ENCODE results near the gene VTI1A.
"Not testable (repeated sequence)": the region's sequence is repeated elsewhere in the genome, so short reads cannot be mapped to it uniquely, and the experiment has no call there.

Gene VTI1A

DNA sequence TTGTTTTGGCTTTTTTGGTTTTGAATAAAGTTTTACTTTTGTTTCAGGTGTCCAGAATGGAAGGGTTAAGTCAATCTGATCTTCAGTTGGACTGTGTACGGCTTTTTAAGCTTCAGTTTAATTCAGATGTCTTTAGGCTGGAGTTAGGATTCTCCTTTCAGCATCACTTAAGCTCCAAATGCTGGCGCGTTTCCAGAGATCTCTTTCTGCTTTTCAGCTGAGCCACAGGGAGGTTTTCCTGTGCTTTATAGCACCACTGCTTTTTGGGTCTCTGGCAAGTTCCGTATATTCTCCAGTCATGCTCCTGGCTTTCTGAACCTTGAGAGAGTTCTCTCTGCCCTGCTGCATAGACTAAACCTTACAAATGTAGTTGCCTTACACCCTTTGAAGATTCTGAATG, 60.0 kb downstream of the VTI1A start:
- DNase-seq (ENCODE audit: low read depth): no peak

DNA sequence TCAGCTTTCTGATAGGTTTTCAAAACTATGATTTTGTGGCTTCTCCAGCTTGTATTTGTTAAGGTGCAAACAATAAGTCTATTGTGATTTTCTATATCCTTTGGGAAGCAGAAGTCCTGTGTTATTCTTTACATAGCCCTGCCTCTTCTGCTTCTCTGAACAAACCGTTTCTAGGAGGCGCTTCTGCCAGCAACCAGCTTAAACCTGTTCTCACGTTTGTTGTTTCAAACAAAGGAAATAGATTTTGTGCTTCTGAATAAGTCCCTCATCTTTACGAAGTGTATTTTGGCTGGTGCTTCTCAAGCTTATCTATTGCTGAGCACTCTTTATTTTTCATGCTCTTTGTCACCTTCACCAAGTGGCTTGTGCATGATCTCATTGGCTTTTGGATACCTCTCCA, 61.0 kb downstream of the VTI1A start:
- no peak for DNase-seq (ENCODE audit: low read depth)

DNA sequence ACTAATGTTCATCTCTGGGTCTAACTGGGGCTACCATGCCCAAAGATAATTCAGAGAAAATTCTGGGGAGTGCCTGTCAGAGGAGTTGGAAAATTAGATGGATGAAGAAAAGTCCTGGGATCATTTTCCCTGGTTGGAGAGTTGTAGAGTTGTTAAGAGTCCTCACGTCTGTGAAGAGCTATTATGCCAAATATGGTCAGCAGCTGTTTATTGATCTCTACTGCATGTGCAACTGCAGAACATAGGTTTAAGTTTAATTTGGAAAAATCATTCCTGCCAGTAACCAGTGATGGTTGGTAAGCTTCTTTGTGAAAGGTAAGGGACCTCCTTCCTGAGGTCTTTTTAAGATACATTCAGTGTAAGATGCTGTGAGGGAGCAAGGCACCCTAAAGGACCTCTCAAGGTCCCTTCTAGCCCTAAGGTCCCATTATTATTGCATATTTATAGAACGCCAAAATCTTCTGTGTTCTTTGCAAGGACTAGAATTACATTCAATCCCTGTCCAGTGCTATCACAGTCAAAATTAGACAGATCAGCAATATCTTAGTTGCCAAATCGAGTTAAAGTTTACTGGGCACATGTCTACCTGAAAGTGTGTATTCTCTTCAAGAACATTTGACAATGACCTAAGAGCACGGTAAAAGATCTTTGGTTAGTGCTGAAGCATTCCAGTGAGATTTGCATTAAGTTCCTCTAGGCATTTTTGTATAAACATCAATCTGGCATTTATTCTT, 62.7 kb downstream of the VTI1A start:
- DNase-seq (ENCODE audit: low read depth): no peak

DNA sequence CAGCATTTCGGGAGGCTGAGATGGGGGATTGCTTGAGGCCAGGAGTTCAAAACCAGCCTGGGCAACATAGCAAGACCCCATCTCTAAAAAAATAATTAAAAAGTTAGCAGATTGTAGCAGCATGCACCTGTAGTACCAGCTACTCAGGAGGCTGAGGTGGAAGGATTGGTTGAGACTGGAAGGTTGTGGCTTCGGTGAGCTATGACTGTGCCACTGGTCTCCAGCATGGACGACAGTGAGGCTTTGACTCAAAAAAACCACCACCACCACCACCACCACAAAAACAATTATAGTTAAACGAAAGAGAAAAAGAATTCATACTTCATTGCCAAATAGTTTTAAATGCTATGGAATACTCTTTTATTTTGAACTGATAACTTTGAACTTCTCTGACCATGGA, 63.4 kb downstream of the VTI1A start:
- no peak for DNase-seq (ENCODE audit: low read depth)

DNA sequence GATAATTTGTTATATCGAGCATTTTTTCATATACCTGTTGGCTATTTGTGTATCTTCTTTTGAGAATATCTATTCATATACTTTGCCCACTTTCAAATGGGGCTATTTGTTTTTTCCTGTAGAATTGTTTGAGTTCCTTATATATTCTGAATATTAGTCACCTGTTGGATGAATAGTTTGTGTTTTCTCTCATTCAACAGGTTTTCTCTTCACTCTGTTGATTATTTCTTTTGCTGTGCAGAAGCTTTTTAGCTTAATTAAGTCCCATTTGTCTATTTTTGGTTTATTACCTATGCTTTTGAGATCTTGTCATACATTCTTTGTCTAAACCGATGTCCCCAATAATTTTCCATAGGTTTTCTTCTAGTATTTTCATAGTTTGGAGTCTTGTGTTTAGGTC, 65.3 kb downstream of the VTI1A start:
- no peak for DNase-seq (ENCODE audit: low read depth)

DNA sequence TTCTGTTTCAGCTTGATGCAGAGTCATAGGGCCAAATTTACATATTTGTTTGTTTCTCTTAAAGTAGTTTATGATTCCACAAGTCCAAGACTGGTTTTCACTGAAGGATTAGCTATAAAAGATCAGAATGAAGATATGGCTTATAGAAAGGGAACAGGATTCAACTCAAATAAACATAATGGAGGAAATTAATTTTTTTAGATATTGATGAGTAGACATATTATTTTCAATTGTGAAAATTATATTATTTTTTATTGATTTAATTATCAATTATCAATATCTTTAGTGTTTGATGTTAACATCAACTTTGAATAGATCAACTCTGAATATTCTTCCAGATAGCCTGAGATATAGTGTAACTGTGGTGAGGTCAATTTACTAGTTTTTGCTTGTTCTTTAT, 68.1 kb downstream of the VTI1A start:
- no peak for DNase-seq (ENCODE audit: low read depth)

DNA sequence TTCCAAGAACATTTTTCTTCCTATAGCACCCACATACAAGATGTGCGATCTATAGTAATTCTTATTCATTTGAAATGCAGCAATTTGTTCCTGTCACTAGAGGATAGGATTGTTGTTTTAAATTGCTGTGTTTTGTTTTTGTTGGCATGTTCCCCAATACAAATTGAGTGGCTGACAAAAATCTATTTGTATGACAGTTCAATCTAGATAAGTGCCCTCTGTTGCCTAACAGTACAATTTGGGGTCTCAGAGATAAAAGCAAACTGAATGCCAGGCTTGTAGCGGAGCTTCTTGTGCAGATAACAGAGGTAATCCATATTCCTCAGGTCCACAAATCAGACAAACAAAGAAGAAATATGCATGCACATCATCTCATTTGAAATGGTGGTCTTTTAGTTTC, 68.8 kb downstream of the VTI1A start:
- DNase-seq (ENCODE audit: low read depth): no peak

DNA sequence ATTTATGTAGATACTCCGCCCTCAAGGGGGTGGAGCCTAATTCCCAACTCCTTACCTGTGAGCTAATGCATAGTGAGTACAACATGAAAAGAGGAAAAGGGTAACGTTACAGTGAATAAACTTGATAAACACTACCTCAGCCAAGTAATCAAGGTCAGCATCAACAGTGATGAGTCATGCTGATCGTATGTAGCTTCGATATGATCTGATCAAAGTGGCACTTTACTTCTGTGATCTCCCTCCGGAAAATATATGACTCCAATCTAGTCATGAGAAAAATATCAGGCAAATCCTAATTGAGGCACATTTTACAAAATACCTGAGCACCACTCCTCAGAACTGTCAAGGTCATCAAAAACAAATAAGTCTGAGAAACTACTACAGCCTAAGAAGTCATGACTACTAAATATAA, 70.4 kb downstream of the VTI1A start:
- peak; percentile 84 for DNase-seq (ENCODE audit: low read depth)

DNA sequence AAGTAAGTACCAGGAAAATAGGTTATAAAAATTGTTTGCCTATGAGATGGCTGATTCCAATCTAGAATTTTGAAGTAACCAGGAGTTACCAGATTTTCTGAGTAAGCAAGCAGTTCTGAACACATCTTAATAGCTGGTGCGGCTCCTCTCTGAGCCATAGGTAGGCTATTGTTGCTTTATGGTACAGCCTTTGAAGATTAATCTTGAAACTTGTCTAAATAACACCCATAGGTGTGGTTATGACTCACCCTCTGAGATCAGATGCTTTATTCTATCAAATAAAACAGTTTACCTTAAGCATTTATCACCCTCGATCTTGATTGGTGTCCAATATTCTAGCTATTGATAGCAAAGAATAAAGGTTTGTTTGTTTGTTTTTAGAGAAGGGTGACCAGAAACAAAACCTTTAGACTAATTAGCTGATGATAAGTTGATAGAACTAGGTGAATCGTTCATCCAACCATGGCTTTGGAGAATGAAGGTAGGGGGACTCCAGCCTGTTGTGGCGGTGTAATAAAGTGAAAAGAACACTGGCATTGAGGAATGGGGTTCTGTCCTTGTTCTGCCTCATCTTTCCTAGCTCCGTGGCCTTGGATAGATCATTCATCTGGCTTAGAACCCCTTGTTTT, 72.2 kb downstream of the VTI1A start:
- no peak for DNase-seq (ENCODE audit: low read depth)

DNA sequence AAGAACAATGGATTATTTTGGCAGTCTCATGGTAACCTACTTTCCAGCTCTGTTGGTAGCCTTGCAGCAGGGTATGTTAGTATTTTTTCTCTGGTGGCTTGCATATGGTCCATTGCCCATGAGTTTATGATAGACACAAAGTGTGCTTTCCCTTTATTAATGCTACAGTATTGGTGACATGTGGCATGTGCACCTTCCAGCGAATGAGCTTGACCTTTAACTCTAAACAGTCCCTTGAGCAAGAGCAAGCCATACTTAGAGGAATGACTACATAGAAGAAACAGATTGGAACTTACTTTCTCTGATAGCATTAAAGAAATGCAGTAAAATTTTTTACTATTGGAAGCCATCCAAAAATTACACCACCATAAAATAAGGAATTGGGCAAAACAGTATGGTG, 73.9 kb downstream of the VTI1A start:
- DNase-seq (ENCODE audit: low read depth): no peak

DNA sequence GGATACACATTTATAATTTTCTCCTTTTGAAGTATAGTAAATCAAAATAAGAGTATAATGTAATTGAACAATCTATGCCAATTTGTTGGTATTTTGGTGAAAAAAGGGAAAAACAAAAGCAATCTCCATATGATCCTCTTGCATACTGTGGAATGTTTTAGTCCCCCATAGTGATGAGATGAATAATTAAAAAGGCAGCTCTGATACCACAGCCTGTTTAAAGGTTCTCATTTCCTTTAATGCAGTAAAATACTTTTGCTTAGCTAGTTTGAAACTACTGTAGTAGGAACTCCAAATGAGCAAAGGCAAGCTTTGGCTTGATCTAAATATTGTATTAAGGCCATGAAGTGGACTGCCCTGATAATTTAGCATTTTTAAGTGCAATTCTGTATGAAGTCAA, 77.6 kb downstream of the VTI1A start:
- DNase-seq (ENCODE audit: low read depth): peak; percentile 46

DNA sequence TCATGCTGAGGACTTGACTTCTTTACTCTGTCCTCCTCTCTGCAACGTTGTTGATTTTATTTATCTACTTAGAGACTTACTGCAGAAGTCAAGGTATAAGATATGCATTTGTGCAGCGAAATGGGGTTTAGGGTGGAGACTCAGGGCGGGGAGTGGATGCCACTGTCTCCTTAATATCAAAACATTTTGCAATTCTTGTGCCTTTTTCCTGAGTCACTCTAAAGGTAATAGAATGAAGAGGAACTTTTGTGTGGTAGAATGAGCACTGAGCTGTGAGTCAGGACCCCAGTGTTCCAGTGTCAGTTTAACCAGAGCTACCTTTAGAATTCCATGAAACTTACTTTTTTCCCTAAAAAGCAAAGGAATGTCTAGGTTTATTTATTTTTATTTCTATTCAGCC, 78.2 kb downstream of the VTI1A start:
- peak; percentile 53 for DNase-seq (ENCODE audit: low read depth)

DNA sequence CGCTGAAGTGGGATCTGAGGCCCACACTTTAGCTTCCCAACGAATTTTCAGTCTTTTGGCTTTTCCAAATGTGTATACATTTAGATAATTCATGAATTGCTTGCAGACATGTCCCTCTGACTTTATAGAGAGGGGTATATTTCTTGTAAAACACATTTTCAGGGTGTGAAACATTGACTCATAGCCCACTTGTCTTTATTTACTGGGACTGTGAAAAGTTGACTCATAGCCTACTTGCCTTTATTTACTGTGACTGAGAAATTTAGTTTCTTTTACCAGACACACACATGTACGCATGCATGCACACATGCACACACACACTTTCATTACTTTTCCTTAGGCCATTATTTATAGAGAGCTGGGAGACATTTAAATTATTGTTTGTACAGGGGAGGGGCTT, 79.1 kb downstream of the VTI1A start:
- DNase-seq (ENCODE audit: low read depth): peak; percentile 55

DNA sequence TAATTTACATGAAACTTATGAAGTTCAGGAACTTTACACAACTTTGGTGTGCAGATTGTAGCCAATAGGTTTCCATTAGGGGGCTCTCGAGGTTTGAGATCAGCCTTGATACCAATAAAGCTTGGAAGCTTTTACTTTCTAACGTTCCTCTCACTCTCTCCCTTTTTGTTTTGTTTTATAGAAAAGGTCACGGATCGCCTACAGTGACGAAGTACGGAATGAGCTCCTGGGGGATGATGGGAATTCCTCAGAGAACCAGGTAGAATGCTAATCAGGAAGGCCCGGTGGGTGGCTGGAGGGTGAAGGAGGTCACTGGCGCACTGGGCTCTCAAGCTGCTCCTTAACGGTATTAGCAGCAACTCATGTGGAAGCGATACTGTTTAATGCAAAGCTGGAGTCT, 79.9 kb downstream of the VTI1A start:
- no peak for DNase-seq (ENCODE audit: low read depth)

DNA sequence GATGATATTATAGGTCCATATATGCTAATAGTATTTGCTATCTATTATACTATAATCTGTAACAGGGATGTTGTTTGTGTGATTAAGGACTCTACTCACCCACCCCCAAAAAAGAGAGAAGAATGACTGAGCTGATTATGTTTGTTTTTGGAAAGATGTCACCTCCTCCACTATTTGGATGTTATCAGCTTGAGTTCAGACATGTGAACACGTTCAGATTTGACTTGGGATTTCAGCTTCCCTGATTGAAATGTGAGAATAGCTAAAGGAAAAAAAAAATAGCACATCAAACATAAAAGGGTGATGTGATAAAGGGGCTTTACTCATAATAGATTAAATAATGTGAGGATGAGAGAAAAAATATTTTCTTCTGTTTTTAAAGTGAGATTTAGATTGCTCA, 81.2 kb downstream of the VTI1A start:
- DNase-seq (ENCODE audit: low read depth): no peak

DNA sequence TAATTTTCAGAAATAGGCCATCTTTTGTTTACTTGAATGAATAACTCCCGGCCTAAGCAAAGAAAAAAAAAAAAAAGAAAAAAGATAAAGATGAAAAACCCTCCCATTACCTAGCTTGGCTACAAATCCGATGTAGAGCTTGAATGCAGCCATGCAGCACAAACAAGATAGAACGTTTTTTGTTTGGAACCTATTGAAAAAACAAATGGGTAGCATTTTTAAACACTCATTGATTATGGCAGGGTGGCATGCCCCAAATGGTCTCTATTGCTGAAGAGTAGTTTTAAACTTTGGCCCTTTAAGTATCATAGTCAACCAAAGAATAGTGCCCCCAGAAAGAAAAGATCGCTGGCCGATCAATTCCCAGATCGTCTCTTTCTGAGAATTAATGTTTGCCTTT, 84.4 kb downstream of the VTI1A start:
- DNase-seq (ENCODE audit: low read depth): no peak

DNA sequence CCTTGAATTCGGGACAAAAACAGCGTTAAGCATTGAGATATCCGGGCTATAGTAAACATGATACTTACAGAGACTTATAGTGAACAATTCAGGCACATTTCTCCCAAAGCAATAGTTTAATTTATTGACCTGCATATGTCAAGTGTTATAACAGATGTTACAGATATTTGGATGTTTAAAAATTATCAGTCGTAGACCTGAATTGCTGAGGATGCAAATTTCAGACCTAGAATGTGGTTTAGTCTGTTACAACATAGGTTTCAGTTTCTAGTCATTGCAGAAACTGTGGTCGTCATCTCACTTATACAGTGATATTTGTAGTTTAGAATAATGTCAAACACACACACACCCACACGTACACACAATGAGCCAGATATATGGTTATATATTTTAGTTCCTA, 85.2 kb downstream of the VTI1A start:
- DNase-seq (ENCODE audit: low read depth): no peak

DNA sequence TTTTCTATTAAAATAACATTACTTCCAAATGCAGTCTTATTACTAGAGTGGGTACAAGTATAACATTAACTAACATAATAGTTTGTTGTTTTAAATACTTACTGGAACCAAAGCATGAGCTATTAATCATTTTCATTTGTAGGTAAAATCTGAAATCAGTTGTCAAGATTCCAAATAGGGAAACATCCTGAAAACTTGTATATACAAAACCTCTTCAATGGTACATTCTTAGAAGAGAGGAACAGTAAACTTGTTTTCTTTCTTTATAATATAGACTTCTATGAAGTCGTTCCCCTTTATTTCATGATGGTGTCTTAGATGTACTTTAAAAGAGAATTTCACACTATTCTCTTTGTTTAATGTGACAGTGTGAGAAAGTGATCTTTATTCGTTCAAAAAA, 85.9 kb downstream of the VTI1A start:
- no peak for DNase-seq (ENCODE audit: low read depth)

DNA sequence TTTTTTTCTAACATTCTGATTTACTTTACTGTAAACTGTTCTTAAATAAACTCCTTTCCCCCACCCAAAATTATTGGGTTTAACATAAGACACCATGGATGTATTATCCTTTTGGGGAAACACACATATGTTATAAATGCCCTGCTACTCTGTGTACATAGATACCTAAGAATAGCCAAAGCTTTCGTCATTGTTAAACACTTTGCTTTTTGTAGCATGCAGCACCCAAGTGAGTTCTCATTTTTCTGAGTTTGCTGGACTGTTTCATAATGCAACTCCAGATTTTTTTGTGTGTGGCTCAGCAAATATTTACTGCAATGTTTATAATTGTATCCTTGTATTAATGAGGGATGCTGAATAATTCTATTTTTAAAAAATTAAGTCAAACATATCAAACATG, 86.9 kb downstream of the VTI1A start:
- DNase-seq (ENCODE audit: low read depth): no peak

DNA sequence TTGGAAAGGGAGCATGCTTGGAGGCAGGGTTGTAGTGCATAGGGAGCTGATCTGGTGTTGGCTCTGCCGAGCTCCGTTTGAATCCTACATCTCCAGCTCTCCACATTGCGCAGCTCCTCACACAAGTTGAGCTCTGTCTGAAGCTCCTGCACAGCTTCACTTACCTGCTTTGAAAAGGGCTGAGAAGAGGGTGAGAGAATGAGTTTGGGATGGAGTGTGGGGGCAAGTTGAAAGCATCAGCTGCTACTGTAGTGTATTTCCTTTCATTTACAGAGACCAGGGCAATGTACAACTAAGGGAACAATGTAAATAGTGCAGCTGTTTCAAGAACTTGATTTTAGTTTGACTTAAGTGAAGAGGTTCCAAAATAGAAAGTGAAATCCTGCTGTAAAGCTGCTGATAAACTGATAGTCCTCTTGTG, 88.5 kb downstream of the VTI1A start:
- DNase-seq (ENCODE audit: low read depth): no peak

DNA sequence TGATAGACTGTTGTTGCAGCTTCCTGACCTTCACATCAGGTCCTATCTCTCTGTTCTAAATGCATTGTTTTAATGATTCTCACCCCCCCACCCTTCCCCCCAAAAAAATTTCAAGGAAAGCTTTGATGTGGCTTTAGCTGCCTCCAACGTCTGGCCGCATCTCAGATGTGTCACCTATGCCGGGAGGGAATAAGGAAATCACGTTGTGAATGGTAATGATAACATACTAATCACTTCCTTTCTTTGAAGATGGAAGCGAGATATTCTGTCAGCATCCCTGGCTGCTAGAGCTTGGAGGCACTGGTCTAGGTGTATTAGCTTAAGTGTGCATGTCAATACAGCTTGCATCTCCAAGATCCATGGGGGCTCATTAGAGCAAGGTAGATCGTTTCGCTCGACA, 89.6 kb downstream of the VTI1A start:
- DNase-seq (ENCODE audit: low read depth): peak; percentile 3

DNA sequence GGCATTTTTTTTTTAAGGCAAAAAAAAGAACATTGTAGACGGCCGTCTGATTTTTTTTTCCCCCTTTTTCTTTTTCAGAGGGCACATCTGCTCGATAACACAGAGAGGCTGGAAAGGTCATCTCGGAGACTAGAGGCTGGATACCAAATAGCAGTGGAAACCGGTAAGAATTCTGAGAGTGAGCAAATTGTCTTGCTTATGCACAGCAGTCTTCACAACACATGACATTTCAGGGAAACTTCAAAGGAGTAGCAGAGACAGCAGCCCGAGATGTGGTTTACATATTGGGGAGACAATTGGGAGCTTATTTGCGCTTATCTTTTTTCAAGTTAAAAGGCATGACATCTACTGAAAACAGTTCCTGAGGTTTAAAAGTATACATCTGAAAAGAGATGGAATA, 91.2 kb downstream of the VTI1A start:
- no peak for DNase-seq (ENCODE audit: low read depth)

DNA sequence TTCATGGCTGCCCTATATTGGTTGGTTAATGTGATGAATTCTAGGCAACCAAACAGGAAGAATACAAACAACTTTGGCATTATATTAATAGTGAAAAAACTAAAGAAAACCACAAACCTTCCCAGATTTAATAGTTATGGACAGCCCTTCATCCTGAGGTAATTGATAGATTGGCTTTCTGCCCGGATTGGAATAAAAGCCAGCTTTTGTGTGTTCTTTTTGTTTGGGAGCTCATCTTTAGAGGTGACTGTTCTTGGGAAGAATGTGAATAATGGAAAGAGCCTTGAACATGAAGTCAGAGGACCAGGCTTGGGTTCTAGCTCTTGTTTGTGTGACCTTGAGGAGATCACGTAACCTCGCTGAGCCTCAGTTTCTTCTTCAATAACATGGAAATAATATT, 92.3 kb downstream of the VTI1A start:
- DNase-seq (ENCODE audit: low read depth): no peak

DNA sequence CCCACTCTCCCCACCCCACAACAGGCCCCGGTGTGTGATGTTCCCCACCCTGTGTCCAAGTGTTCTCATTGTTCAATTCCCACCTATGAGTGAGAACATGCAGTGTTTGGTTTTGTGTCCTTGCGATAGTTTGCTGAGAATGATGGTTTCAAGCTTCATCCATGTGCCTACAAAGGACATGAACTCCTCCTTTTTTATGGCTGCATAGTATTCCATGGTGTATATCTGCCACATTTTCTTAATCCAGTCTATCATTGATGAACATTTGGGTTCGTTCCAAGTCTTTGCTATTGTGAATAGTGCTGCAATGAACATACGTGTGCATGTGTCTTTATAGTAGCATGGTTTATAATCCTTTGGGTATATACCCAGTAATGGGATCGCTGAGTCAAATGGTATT, 95.8 kb downstream of the VTI1A start:
- not testable (repeated sequence) for DNase-seq (ENCODE audit: low read depth)
